Measurements from ENCODE around the gene CIAO1. TPM values are rescaled to one million over a fixed set of nuclear protein-coding genes. Genes with fewer than 3 reads are reported as not detected.
A peak's percentile ranks its signal among the peaks of the same experiment; 100 is the strongest.

The CIAO1 gene
- total RNA-seq, 1 donor from 2014 or later = 62.7 TPM

DNA sequence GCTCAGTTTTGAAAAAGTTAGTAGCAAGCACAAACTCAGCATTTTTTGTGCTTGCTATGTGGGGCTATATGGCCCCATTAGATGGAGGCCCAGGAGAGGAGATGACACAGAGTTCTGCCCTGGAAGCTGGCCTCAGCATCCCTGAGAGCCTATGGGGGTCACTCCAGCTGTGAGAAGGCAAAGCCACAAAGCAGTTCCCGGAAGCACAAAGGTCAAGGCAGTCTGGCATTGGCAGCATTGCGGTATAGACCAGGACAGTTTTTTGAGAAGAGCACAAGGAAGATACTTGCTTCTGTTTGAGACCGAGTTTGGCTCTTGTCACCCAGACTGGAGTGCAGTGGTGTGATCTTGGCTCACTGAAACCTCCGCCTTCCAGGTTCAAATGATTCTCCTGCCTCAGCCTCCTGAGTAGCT is 51.6 kb downstream of the CIAO1 start:
- DNase-seq (ENCODE audit: low spot score) = no peak
- intact Hi-C loops (cut with DNase I) = no loop called here

DNA sequence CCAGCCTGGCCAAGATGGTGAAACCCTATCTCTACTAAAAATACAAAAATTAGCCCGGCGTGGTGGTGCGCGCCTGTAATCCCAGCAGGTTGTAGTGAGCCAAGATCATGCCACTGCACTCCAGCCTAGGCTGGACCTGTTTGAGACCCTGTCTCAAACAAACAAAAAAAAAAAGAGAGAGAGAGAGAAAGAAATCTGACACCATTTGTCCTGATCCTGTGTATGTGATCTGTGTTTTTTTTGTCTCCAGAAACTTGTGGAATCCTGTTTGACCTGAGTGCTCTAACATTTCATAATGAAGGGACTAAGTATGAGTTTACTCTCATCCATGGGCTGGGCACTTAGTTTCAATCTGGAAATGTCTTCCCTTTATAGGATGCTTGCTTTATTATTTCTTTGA is 52.7 kb downstream of the CIAO1 start:
- DNase-seq (ENCODE audit: low spot score) (no peak), ATAC-seq (no peak)
- intact Hi-C loops (cut with DNase I) = no loop called here

More for the DNA sequence above, 51.6 kb downstream of the CIAO1 start:
- no peak for ATAC-seq

DNA sequence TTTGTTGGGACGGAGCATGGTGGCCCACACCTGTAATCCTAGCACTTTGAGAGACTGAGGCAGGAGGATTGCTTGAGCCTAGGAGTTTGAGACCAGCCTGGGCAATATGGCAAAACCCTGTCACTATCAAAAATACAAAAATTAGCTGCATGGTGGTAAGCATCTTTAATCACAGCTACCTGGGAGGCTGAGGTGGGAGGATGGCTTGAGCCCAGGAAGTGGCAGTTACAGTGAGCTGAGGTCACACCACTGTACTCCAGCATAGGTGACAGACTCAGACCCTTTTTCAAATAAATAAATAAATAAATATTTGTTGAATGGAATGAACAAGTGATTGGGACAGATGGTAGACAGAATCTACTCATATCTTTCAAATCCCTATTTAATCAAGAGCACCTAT is 53.4 kb downstream of the CIAO1 start:
- ATAC-seq = no peak
- intact Hi-C loops (cut with DNase I) = no loop called here
- no peak for DNase-seq (ENCODE audit: low spot score)

DNA sequence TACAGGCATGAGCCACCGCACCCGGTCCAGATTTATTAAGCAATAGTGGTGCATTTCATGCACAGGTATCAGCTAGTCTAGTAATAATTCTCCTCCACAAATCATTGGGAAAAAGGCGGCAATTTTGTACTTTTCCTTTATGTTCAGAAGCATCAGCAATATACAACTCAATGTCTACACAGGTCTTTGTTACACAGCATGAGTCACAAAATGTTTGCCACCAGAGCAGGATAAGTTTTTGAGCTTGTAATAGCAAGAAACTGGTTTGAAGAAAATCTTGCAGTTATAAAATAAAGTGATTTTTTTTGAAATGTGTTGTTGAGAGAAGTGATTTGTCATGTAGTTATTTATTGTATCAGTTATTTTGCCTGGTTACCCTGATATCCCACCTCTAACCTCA is 54.3 kb downstream of the CIAO1 start:
- intact Hi-C loops (cut with DNase I) = loop anchor here (10.0 kb wide), 1 partner anchor 584 kb away; no protein-coding TSS in a partner anchor
- DNase-seq (ENCODE audit: low spot score) (no peak), ATAC-seq (no peak)

DNA sequence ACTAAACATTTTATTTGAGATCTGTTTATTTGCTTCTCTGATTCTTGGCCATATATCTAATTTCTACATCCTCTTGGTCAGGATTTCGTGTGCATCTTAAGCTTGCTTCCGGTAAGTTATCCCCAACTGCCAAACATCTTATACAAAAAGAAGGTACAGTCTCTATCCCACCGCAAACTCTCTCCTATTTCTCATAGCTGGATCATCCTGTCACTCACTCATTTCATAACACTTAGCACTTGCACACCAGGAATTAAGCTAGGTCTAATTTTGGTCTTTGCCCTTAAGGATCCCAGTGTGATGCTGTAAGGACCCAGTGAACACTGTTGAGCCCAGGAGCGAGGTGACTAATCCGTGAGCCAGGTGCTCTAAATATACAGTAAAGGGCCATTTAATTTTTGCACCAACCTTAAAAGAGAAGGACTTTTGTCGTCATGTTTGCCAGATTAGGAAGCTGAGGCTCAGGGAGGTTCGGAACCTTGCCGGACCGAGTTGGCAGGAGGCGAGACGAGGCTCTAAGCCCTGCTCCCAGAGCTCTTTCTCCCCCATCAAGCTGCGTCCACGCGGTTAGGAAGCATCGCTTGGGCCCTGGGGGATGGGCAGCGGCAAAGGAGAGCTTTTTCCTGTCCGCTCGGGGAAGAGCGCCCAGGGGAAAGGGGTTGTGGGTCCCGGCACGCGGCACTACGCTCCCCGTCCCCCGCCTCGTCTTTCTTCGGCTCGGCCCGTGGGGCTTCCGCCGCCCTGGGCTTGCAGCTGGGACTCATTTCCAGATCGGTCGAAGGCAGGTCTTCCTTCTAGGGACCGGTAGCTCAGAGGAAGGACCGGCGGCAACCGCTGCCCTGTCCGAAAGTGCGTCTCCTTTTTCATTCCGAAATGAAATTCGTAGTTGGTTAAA is 55.0 kb downstream of the CIAO1 start:
- peak; percentile 66 for ATAC-seq
- intact Hi-C loops (cut with DNase I) = loop anchor here (10.0 kb wide), 1 partner anchor 584 kb away; no protein-coding TSS in a partner anchor
- DNase-seq (ENCODE audit: low spot score) = no peak

Other genes with a start within 250 kb of the CIAO1 start
- 11.1 TPM for gene GPAT2, start 231.3 kb upstream of the CIAO1 start, total RNA-seq
- gene ADRA2B, start 149.7 kb upstream of the CIAO1 start, total RNA-seq = 3.2 TPM
- gene ASTL, start 127.7 kb upstream of the CIAO1 start, total RNA-seq = 0.31 TPM
- 7.3 TPM for gene DUSP2, start 120.8 kb upstream of the CIAO1 start, total RNA-seq
- 72.5 TPM for gene STARD7, start 57.4 kb upstream of the CIAO1 start, total RNA-seq
- gene TMEM127, start 228 bp upstream of the CIAO1 start, total RNA-seq = 33.5 TPM
- 89.0 TPM for gene SNRNP200, start 39.3 kb downstream of the CIAO1 start, total RNA-seq
- gene ITPRIPL1, start 59.1 kb downstream of the CIAO1 start, total RNA-seq = 2.8 TPM
- gene NCAPH, start 69.5 kb downstream of the CIAO1 start, total RNA-seq = 0.98 TPM
- 0.58 TPM for gene NEURL3, start 239.1 kb downstream of the CIAO1 start, total RNA-seq